SH-SY5Y (cell line): ENCODE results near the gene GXYLT2.

Source experiments
- GATA2 ChIP-seq: IDR thresholded peaks from 2 replicates; pipeline ENCODE4 v1.6.1; 2011; ENCODE audit warnings: mild to moderate bottlenecking, low read depth, low read length
- GATA3 ChIP-seq: IDR thresholded peaks from 2 replicates; pipeline ENCODE4 v1.6.1; 2011; ENCODE audit warnings: low read depth, mild to moderate bottlenecking, low read length, moderate library complexity

- no peak for TF ChIP-seq GATA2
- no peak for TF ChIP-seq GATA3
Observed at GRCh38 chr3:73010158-73010557, 122.3 kb downstream of the GXYLT2 start.
